Activated T-cell treated with anti-CD3 and anti-CD28 coated beads for 4 hours (primary cell): ENCODE measurements around the gene MUCL1.
"Not testable (repeated sequence)": the region's sequence is repeated elsewhere in the genome, so short reads cannot be mapped to it uniquely, and the experiment has no call there.

Experiments
- DNase-seq: peaks from one replicate; pipeline ENCODE4 v3.0.0-alpha.2; 2020

Gene MUCL1, protein sequence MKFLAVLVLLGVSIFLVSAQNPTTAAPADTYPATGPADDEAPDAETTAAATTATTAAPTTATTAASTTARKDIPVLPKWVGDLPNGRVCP

GRCh38 chr12:54853933-54854538, at the start of gene MUCL1:
Gene MUCL1, plus strand, starts transcription at chr12:54854516. Its CDS starts 67 bp downstream, at chr12:54854583.
- DNase-seq: peak; percentile 78

DNA sequence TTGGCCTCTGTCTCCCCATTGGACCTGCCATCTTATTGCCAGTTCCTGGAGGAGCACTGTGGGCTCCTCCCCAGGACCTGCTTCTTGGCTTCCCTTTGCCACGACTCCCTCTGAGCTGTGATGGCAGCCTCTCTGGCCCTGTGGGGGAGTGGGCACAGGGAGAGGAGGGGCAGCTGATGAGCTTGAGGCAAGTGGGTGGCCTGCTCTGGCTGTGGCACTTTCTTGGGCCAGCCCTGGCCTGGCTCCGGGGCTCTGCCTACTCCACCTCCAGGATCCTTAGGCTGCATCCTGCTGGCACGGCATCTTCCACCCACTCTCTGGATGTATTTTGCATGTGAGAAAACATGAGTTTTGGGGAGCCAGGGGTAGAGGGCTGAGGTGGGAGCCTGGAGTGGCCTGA, 32.6 kb upstream of the MUCL1 start:
- DNase-seq: no peak

GRCh38 chr12:54824402-54824801, 29.9 kb upstream of the MUCL1 start:
- DNase-seq: no peak

DNA sequence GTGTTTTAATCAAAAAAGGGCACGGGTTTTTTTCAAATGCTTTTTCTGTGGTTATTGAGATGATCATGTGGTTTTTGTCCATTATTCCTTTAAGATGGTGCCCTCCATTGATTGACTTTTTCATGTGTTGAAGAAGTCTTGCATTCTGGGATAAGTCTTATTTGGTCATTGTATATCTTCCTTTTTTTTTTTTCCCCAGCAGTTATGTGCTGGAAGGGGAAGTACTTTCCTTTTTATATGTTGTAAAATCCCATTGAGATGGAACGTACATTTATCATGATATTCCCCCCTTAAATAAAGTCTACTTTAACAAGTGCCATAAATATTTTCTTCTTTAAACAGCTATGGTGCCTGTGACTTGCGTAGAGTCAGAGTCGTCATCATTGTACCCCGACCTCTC, 24.8 kb upstream of the MUCL1 start:
- no peak for DNase-seq

DNA sequence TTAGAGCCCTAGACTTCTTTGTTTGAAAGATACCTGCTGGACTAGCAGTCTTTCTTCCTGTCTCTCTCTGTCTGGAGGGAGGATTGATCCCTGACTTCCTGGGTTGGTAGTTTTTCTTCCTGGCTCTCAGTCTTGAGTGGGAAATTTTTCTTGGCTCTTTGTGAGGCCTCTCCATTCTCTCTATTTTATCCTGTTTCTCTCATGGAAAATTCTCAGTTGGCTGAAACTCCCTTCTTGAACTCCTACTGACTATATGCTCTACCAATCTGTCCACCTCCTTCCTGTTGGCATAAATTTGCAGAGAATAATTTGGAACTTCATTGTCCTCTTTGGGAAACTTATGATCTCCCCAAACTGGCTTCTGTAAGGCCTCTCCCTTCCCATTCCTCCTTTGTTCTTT, 24.1 kb upstream of the MUCL1 start:
- DNase-seq: no peak

DNA sequence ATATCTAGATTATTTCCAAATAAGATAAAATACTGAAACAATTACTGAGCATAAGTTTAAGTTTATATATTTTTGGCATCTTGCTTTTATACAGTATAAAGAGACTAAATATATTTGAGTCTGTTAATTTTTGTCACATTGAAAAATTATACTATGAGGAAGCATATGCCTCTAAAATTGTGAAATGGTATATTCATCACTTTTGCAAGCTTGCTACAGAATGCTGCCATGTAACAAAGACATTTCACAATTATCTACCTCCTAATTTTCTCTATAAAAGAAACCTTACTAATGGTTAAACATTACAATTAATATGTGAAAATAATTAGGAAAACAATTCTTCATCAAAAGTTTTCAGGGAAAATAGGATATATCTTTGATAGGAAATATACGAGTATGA, 22.7 kb upstream of the MUCL1 start:
- DNase-seq: no peak

- DNase-seq: no peak
Observed at GRCh38 chr12:54840244-54840865, 14.0 kb upstream of the MUCL1 start.

DNA sequence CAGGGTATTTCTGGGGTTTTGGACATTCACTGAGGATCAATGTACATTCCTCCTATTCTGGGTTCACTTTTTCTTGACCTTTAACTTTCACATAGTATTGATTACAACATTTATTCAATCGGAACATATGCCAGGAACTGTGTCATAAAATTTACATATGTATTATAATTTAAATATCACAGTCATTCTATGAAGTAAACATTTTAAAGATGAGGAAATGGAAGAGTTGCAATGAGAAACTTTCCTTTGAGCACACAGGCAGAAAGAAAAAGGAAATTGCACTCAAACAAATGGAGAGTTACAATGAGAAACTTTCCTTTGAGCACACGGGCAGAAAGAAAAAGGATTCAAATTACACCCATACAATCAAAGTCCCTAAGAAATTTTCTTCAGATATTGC, 3.1 kb downstream of the MUCL1 start:
- DNase-seq: no peak

DNA sequence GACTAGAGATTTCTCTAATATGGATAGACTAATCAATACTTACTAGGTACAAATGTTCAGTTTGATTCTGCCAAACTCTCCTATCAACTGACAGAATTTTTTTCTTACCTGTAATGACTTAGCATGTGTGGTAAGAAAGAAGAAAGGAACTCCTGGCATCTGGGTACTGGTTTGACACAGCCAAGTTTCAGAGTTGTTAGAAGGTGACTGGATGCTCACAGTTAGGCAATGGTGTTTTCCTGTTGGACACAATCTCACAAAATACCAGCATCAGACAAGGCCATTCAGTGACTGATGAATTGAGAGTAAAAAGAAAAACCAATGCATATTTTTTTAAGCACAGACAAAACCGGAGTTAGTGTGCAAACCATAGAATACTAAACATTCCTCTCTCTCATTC, 4.2 kb downstream of the MUCL1 start:
- no peak for DNase-seq

- DNase-seq: no peak
Observed at GRCh38 chr12:54859502-54859901, 5.2 kb downstream of the MUCL1 start.

- no peak for DNase-seq
Observed at GRCh38 chr12:54861927-54862326, 7.6 kb downstream of the MUCL1 start.

- DNase-seq: no peak
Observed at GRCh38 chr12:54863948-54864618, 9.8 kb downstream of the MUCL1 start.

DNA sequence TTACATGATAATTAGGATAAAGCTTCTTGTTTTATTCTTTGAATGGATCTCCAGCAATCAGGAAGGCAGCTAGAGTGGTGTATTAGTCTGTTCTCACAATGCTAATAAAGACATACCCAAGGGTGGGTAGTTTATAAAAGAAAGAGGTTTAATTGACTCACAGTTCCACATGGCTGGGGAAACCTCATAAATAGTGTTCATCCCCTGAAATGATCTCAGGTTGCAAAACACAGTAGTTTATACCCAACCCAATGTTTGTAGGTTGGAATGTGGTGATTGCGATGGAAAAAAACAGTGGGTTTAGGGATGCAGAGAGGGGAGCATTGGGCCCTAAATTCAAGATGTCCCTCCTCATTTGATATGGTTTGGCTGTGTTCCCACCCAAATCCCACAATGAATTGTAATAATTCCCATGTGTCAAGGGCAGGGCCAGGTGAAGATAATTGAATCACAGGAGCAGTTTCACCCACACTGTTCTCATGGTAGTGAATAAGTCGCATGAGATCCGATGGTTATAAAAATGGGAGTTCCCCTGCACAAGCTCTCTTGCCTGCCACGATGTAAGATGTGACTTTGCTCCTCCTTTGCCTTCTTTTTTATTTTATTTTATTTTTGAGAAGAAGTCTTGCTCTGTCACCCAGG, 11.5 kb downstream of the MUCL1 start:
- DNase-seq: no peak

GRCh38 chr12:54868690-54869089, 14.4 kb downstream of the MUCL1 start:
- no peak for DNase-seq

DNA sequence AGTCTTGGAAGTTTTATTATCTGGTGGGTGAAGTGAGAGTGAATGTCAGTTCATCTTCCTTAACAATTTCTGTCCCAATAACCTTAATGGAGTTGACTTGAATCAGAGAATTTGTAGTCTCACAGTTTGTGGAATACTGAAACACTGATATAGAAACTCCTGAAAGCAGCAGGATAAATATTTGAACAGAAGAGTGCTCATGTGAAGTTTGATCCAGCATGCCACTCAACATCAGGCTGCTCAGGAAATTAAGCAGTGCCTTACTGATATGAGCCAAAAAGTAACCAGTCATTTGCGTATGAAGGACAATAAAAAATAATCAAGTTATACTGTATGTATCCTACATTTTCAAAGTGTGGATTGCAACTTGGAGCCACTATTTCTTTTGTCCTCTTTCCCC, 15.7 kb downstream of the MUCL1 start:
- no peak for DNase-seq

DNA sequence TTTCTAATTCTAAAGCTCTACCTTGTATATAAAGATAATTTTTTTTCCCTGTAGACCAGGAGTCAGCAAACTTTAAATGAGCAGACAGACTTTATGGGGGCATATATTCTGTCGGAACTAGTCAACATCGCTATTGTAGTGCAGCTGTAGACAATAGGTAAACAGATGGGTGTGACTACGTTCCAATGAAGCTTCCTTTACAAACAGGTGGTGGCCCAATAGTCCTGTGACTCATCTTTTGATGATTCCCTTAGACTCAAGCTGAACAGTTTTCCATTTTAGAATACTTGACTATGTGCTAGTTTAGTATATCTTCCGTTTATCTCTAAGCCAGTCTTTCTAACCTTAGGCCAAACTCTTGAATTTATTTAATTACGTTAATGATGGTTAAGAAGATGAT, 16.3 kb downstream of the MUCL1 start:
- DNase-seq: no peak

DNA sequence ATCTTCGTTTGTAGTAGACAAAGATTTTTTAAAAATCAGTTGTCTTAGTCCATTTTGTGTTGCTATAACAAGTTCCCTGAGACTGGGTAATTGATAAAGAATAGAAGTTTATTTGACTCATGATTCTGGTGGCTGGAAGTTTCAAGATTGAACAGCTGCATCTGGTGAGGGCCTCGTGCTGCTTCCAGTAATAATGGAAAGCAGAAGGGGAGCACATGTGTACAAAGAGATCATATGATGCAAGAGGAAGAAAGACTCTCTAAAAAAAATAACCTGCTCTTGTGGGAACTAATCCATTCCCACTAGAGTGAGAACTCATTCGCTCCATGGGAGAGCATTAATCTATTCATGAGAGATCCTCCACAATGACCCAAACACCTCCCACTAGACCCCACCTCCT, 24.8 kb downstream of the MUCL1 start:
- DNase-seq: no peak

DNA sequence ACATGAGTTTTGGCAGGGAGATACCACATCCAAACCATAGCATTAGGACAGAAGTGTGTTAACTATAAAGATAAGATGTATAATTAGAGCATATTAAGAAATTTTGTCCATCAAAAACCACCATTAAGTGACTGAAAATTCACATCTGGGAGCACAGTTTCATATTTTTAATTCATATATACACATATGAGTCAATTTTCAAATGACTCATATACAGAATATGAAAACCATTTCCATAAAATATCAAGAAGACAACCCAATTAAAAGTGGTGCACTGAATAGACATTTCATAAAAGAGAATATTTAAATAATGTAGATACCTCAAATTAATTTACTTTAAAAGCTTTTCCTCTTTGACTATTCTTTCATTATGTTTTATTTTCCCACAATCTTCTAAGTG, 25.3 kb downstream of the MUCL1 start:
- no peak for DNase-seq

DNA sequence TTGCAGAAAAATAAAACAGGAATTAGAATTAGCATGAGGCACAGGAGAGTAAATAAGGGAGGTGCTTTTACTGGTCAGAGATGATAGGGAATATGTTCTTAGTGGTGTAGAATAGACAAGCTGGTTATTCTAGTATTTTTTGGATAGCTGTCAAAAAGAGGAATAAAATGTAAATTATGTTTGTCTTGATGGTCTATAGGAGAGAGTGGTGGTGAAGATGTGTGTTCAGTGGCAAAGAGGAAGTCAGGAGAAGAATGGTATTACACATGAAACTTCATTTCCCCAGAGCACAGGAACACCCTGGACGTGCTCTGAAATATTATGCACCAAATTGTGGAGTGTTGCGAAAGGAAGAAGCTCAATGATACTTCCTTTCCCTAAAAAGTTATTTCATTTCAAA, 27.8 kb downstream of the MUCL1 start:
- no peak for DNase-seq

- not testable (repeated sequence) for DNase-seq
Observed at GRCh38 chr12:54882597-54882996, 28.3 kb downstream of the MUCL1 start.

GRCh38 chr12:54888428-54888827, 34.1 kb downstream of the MUCL1 start:
- DNase-seq: not testable (repeated sequence)

DNA sequence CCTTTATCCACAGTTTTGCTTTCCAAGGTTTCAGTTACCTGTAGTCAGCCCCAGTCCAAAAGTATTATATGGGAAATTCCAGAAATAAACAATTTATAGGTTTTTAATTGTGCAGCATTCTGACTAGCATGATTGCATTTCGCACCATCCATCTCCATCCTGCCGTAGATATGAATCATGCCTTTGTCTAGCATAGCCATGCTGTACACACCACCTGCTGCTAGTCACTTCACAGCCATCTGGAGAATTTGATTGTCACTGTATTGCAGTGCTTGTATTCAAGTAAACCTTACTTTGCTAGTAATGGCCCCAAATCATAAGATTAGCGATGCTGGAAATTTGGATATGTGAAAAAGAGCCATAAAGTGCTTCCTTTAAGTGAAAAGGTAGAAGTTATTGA, 36.0 kb downstream of the MUCL1 start:
- DNase-seq: no peak

DNA sequence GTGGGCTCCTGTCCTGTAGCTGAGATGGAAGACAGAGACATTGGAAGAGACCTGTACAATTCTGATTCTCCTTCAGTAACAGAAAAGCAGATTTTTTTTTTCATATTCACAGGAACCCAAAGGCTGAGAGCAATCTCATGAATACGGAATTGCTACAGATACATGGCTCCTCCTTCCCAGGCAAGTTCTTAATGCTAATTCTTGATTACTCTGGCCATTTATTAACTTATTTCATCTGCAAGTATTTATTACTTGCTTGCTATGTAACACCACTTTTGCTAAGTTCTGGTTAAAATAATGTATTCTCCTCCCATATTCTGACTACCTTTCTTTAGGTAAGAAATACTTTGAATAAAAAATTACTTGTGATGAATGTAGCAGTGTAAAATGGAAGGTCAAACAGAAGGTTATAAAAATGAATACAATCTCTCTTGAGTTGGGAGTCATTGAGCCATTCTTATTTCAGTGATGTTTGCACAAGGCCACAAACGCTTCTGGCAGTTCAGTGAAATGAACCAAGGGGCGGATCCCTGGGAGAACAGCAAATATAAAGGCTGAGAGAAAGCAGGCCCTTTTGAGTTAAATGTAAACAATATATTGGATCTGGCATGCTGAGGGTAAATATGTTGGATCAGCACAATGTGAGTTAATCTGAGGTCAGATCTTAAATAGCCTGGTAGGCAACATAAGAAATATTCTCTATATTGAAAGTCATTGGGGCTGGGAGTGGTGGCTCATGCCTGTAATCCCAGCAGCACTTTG, 37.6 kb downstream of the MUCL1 start:
- DNase-seq: no peak
